Measurements from ENCODE around the gene FAM168A. TPM values are rescaled to one million over a fixed set of nuclear protein-coding genes. Genes with fewer than 3 reads are reported as not detected.

FAM168A gene
- total RNA-seq, 1 donor from 2014 or later: 21.4 TPM

DNA sequence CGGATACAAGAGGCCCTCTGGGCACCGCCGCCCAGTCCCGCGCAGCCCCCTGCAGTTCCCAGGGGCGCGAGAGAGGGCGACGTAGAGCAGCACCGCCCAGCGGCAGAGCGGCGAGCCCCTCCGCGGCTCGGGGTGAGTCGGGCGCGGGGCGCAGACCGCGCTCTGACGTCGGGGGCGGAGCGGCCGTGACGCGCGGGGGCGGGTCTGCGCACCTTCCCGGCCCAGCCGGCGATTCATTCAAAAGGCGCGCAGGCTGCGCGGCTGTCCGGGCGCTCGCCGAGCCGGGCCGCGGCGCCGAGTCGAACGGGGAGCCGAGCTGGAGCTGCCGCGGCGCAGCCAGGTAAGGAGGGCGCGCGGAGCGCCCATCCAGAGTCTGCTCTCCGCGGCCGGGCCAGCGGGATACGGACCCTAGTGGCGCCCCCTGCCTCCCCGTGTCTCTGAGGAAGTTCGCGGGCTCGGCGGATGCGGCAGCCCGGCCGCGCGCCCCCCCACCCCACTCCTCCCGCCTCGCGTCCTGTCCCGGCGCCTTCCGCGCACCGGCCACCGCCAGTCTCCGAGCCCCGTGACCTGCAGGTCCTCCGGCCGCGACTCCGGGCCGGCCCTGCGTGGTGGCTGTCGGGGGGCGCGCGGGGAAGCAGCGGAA is 221.6 kb downstream of the FAM168A start, which contains the start of gene RELT:
TSS of gene RELT (plus strand) at position 240 of the 643 bp plus-strand sequence. CDS start 12,738 bp downstream, outside the sequence.
- Histone ChIP-seq H3K27ac (peak within 1 kb of the TSS; percentile 87), H3K4me1 (peaks cover 18% of the 10 kb centered on the region), H3K36me3 (no peaks in the 10 kb centered on the region), H3K9me3 (no peaks in the 10 kb centered on the region), H3K4me3 (peak within 1 kb of the TSS; percentile 73 to 77), H3K27me3 (no peaks in the 10 kb centered on the region)
- peak in 1 of 2 donors; percentile 18 for TF ChIP-seq POLR2AphosphoS5 (IDR thresholded peaks at IDR 0.05; ENCODE audit: insufficient read depth in 1 of 2, low read depth in 1 of 2)
- TF ChIP-seq, protein P1, sequence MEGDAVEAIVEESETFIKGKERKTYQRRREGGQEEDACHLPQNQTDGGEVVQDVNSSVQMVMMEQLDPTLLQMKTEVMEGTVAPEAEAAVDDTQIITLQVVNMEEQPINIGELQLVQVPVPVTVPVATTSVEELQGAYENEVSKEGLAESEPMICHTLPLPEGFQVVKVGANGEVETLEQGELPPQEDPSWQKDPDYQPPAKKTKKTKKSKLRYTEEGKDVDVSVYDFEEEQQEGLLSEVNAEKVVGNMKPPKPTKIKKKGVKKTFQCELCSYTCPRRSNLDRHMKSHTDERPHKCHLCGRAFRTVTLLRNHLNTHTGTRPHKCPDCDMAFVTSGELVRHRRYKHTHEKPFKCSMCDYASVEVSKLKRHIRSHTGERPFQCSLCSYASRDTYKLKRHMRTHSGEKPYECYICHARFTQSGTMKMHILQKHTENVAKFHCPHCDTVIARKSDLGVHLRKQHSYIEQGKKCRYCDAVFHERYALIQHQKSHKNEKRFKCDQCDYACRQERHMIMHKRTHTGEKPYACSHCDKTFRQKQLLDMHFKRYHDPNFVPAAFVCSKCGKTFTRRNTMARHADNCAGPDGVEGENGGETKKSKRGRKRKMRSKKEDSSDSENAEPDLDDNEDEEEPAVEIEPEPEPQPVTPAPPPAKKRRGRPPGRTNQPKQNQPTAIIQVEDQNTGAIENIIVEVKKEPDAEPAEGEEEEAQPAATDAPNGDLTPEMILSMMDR (IDR thresholded peaks at IDR 0.05): peak; percentile 65 to 91 (median 86)
- TF ChIP-seq POLR2A (IDR thresholded peaks at IDR 0.05): peak in 1 of 2 donors; percentile 82
- intact Hi-C loops (cut with DNase I): no loop called here
- no peak for DNase-seq (ENCODE audit: extremely low spot score in 2 of 2)

DNA sequence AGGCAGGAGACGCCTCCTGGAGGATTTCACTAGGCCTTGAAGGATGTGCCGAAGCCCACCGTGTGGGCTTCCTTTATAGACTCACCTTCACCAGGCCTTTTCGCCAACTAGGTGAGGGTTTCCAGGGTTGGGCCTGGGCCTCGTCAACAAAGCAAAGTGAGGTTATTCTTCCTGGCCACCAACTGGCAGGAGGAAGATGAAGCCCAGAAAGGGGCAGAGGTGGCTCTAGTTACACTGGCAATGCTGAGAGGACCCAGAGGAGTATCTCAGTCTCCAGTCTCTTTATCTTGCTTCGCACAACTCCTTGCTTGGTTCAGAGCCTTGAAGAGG is 222.1 kb downstream of the FAM168A start:
- intact Hi-C loops (cut with DNase I): no loop called here
- H3K4me3 ChIP-seq: peak overlapping the region; percentile 73 to 77
- no peak for DNase-seq (ENCODE audit: extremely low spot score in 2 of 2)

DNA sequence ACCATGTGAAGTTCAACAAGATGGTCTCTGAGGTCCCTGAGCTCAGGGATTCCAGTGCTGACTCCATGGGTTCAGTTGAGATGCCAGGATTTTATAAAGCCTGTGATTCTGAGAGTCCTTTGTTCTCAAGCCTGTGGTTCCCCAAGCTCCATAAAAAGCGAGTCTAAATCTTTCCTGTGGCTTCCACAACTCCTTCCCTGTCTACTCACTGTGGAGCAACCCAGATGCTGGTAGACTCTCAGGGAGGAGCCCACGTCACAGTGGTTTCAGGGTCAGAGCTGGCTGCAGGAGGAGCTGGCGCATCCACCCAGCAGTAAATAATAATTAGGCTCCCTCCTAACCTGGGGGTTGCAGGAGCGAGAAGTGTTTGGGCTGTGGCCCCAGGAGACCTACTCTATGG is 223.8 kb downstream of the FAM168A start:
- DNase-seq (ENCODE audit: extremely low spot score in 2 of 2): no peak
- peaks cover 13% of the 10 kb centered on the region for H3K4me1 ChIP-seq
- H3K4me3 ChIP-seq: no peak overlapping the region
- no peaks in the 10 kb centered on the region for H3K9me3 ChIP-seq
- intact Hi-C loops (cut with DNase I): no loop called here
- TF ChIP-seq, protein P1 (IDR thresholded peaks at IDR 0.05): no peak
- TF ChIP-seq POLR2A (IDR thresholded peaks at IDR 0.05): no peak
- H3K27ac ChIP-seq: no peak overlapping the region
- H3K36me3 ChIP-seq: no peaks in the 10 kb centered on the region
- no peaks in the 10 kb centered on the region for H3K27me3 ChIP-seq

More for the DNA sequence above, 222.1 kb downstream of the FAM168A start:
- Histone ChIP-seq H3K27ac (peak overlapping the region; percentile 87), H3K27me3 (no peaks in the 10 kb centered on the region), H3K36me3 (no peaks in the 10 kb centered on the region), H3K9me3 (no peaks in the 10 kb centered on the region), H3K4me1 (peaks cover 18% of the 10 kb centered on the region)
- TF ChIP-seq POLR2AphosphoS5 (IDR thresholded peaks at IDR 0.05; ENCODE audit: insufficient read depth in 1 of 2, low read depth in 1 of 2): no peak
- TF ChIP-seq, protein P1 (IDR thresholded peaks at IDR 0.05): no peak
- no peak for TF ChIP-seq POLR2A (IDR thresholded peaks at IDR 0.05)

DNA sequence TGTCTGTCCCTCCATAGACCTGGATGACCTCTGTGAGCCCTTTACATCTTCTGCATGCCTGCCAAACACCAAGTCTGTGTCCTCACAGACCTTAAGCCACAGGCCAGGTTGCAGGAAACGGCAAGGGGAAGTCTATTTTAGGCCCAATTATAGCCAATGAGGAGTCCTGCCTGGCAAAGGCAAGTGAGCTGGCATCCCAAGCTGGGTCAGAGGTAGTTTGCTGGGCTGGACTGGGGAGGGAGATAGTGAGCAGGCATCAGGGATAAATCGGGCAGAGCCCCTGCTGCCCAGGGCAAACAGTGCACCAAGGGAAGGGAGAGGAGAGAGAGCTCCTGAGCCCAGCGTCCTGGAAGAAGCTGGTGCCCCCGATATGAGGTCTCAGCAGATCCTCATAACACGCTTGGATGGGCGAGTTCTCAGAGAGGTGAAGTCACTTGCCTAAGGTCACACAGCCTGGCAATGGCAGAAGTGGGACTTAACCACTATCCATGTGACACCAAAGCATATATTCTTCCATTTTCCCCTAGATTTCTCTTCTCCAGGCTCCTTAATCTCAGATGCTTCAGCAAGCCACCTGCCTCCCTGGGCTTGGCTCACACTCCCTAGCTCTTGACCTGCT is 225.4 kb downstream of the FAM168A start:
- Histone ChIP-seq H3K27me3 (no peaks in the 10 kb centered on the region), H3K4me3 (no peak overlapping the region), H3K4me1 (peaks cover 11% of the 10 kb centered on the region), H3K9me3 (no peaks in the 10 kb centered on the region), H3K36me3 (no peaks in the 10 kb centered on the region), H3K27ac (no peak overlapping the region)
- no peak for DNase-seq (ENCODE audit: extremely low spot score in 2 of 2)
- TF ChIP-seq POLR2AphosphoS5 (IDR thresholded peaks at IDR 0.05; ENCODE audit: insufficient read depth in 1 of 2, low read depth in 1 of 2) (no peak), POLR2A (IDR thresholded peaks at IDR 0.05) (no peak)
- TF ChIP-seq, protein P1 (IDR thresholded peaks at IDR 0.05): no peak
- intact Hi-C loops (cut with DNase I): no loop called here

DNA sequence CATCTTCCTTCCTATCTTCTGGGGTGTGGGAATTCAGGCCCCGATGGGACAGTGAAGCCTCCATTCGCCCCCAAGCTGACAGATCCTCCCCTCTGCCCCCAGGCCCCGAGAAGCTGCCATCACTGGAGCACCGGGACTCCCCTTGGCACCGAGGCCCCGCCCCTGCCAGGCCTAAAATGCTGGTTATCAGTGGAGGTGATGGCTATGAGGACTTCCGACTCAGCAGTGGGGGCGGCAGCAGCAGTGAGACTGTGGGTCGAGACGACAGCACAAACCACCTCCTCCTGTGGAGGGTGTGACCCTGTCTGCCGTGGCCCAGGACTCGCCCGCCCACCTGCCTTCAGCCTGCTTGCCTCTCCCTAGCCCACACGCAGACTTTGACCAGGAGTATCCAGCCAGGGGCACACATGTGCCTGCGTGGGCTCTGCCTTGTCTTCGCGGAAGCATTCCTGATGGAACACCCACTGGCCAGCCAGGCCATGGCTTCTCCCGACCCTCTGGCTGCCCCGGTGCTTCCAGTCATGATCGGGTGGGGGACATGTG is 230.4 kb downstream of the FAM168A start:
- intact Hi-C loops (cut with DNase I): no loop called here
- no peak overlapping the region for H3K4me3 ChIP-seq
- H3K27ac ChIP-seq: no peak overlapping the region
- no peaks in the 10 kb centered on the region for H3K4me1 ChIP-seq
- no peaks in the 10 kb centered on the region for H3K9me3 ChIP-seq
- H3K36me3 ChIP-seq: peaks cover 0 to 36% of the 10 kb centered on the region in 2 donors
- DNase-seq (ENCODE audit: extremely low spot score in 2 of 2): no peak
- H3K27me3 ChIP-seq: no peaks in the 10 kb centered on the region
- no peak for TF ChIP-seq POLR2A (IDR thresholded peaks at IDR 0.05)
- TF ChIP-seq, protein P1 (IDR thresholded peaks at IDR 0.05): no peak
- TF ChIP-seq POLR2AphosphoS5 (IDR thresholded peaks at IDR 0.05; ENCODE audit: insufficient read depth in 1 of 2, low read depth in 1 of 2): no peak
